ENCODE data around the gene ZBTB37. TPM values are rescaled to one million over a fixed set of nuclear protein-coding genes. Genes with fewer than 3 reads are reported as not detected.

The ZBTB37 gene
- total RNA-seq, 1 experiment from 2014 or later, result 6.1 TPM

Other genes with a start within 250 kb of the ZBTB37 start
- gene TEX50, start 233.0 kb upstream of the ZBTB37 start, total RNA-seq (2014; rRNA removed; shearing (Covaris generic)), result not detected in 2 replicates
- gene ANKRD45, start 198.5 kb upstream of the ZBTB37 start, total RNA-seq (2014; rRNA removed; shearing (Covaris generic)), result 0.45 and 0.55 TPM in 2 replicates
- gene KLHL20, start 153.4 kb upstream of the ZBTB37 start, total RNA-seq (2014; rRNA removed; shearing (Covaris generic)), result 13.4 and 14.0 TPM in 2 replicates
- 48.0 and 54.7 TPM in 2 replicates for gene DARS2, start 43.7 kb upstream of the ZBTB37 start, total RNA-seq (2014; rRNA removed; shearing (Covaris generic))
- gene CENPL, start 43.5 kb upstream of the ZBTB37 start, total RNA-seq (2014; rRNA removed; shearing (Covaris generic)), result 32.8 and 33.1 TPM in 2 replicates
- gene GAS5, start 391 bp upstream of the ZBTB37 start, total RNA-seq (2014; rRNA removed; shearing (Covaris generic)), result 937 and 1,209 TPM in 2 replicates
- gene SERPINC1, start 48.9 kb downstream of the ZBTB37 start, total RNA-seq (2014; rRNA removed; shearing (Covaris generic)), result 1.7 TPM in 1 of 2 replicates, not detected in the other
- gene RC3H1, start 154.0 kb downstream of the ZBTB37 start, total RNA-seq (2014; rRNA removed; shearing (Covaris generic)), result 18.9 and 19.6 TPM in 2 replicates